ENCODE data around the gene OR5H6. TPM values are rescaled to one million over a fixed set of nuclear protein-coding genes. Genes with fewer than 3 reads are reported as not detected.
A peak's percentile ranks its signal among the peaks of the same experiment; 100 is the strongest.
"Not testable (repeated sequence)": the region's sequence is repeated elsewhere in the genome, so short reads cannot be mapped to it uniquely, and the experiment has no call there.

OR5H6 gene
- total and polyA plus RNA-seq, 4 experiments from 2014 or later, result not detected

DNA sequence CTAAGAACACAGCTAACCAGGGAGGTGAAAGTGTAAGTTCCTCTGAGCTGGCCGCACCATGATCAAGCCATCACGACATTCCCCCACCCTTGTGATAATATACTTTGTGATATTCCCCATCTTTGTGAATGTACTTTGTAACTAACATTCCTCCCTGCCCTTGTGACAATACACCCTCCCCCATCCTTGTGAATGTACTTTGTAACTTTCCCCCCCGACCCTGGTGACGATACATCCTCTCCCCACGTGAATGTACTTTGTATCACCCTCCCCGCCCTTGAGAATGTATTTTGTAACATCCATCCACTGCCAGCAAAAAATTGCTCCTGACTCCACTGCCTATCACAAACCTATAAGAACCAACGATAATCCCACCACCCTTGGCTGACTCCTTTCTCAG is 20.2 kb upstream of the OR5H6 start:
- H3K4me3 Mint-ChIP-seq, result no peak overlapping the region
- intact Hi-C loops (cut with micrococcal nuclease), result no loop called here
- CTCF ChIA-PET (ENCODE audit: partially characterized antibody), result no interaction called here

DNA sequence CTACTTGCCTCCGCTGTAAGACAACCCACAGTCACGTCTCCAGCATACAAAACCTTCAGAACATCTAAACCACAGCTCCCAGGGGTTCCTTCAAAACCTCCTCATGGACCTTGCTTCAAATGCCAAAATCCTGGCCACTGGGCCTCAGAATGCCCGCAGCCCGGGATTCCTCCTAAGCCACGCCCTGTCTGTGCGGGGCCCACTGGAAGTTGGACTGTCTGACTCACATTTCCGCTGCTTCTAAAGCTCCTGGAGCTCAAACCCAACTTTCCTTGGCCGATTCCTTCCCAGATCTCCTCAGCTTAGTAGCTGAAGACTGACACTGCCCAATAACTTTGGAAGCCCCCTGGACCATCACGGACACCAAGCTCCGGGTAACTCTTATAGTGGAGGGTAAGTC is 17.9 kb upstream of the OR5H6 start:
- H3K27me3 Mint-ChIP-seq, result peaks cover 8% of the 10 kb centered on the region in 2 donors
- no peaks in the 10 kb centered on the region for H3K9me3 ChIP-seq (ENCODE audit: control insufficient read depth in 1 of 2, low read length in 2 of 2)
- no peaks in the 10 kb centered on the region for H3K36me3 Mint-ChIP-seq
- POLR2A ChIA-PET (ENCODE audit: partially characterized antibody), result no interaction called here
- H3K4me1 ChIP-seq (ENCODE audit: insufficient read depth, low read length), result no peaks in the 10 kb centered on the region
- no peak overlapping the region for H3K27ac ChIP-seq (ENCODE audit: low read depth, low read length)
- H3K4me1 Mint-ChIP-seq, result no peaks in the 10 kb centered on the region
- no peak overlapping the region for H3K27ac Mint-ChIP-seq
- H3K4me3 Mint-ChIP-seq, result no peak overlapping the region
- H3K36me3 ChIP-seq (ENCODE audit: insufficient read depth, low read length), result no peaks in the 10 kb centered on the region
- no peak overlapping the region for H3K4me3 ChIP-seq (ENCODE audit: low read length in 2 of 2)
- CTCF ChIA-PET (ENCODE audit: partially characterized antibody), result no interaction called here
- no peaks in the 10 kb centered on the region for H3K27me3 ChIP-seq (ENCODE audit: insufficient read depth, low read length)
- intact Hi-C loops (cut with micrococcal nuclease), result no loop called here
- peaks cover 0 to 3% (median 0%) of the 10 kb centered on the region in 8 donors for H3K9me3 Mint-ChIP-seq
- DNase-seq, result no peak

More for the DNA sequence above, 20.2 kb upstream of the OR5H6 start:
- Mint-ChIP-seq H3K36me3 (no peaks in the 10 kb centered on the region), H3K27me3 (peaks cover 8% of the 10 kb centered on the region in 2 donors), H3K27ac (no peak overlapping the region), H3K9me3 (peaks cover 0 to 3% (median 0%) of the 10 kb centered on the region in 8 donors), H3K4me1 (no peaks in the 10 kb centered on the region)
- no peak overlapping the region for H3K4me3 ChIP-seq (ENCODE audit: low read length in 2 of 2)
- H3K36me3 ChIP-seq (ENCODE audit: insufficient read depth, low read length), result no peaks in the 10 kb centered on the region
- no peak overlapping the region for H3K27ac ChIP-seq (ENCODE audit: low read depth, low read length)
- H3K27me3 ChIP-seq (ENCODE audit: insufficient read depth, low read length), result no peaks in the 10 kb centered on the region
- H3K9me3 ChIP-seq (ENCODE audit: control insufficient read depth in 1 of 2, low read length in 2 of 2), result no peaks in the 10 kb centered on the region
- H3K4me1 ChIP-seq (ENCODE audit: insufficient read depth, low read length), result no peaks in the 10 kb centered on the region
- DNase-seq, result no peak
- POLR2A ChIA-PET (ENCODE audit: partially characterized antibody), result no interaction called here

- H3K4me3 ChIP-seq (ENCODE audit: low read length in 2 of 2); H3K9me3 ChIP-seq (ENCODE audit: control insufficient read depth in 1 of 2, low read length in 2 of 2); POLR2A ChIA-PET (ENCODE audit: partially characterized antibody); H3K4me1 ChIP-seq (ENCODE audit: insufficient read depth, low read length); H3K4me1 Mint-ChIP-seq; H3K27ac ChIP-seq (ENCODE audit: low read depth, low read length); H3K27me3 ChIP-seq (ENCODE audit: insufficient read depth, low read length); H3K36me3 Mint-ChIP-seq; H3K27me3 Mint-ChIP-seq; H3K36me3 ChIP-seq (ENCODE audit: insufficient read depth, low read length); intact Hi-C loops (cut with micrococcal nuclease); H3K4me3 Mint-ChIP-seq; CTCF ChIA-PET (ENCODE audit: partially characterized antibody); DNase-seq: not testable (repeated sequence)
- Mint-ChIP-seq H3K9me3 (peaks cover 0 to 12% (median 3%) of the 10 kb centered on the region in 8 donors), H3K27ac (peak overlapping the region in 1 of 7 donors; percentile 11)
Measured at GRCh38 chr3:98256026-98256425, 8.0 kb upstream of the OR5H6 start.

- Mint-ChIP-seq H3K9me3 (peaks cover 0 to 8% (median 4%) of the 10 kb centered on the region in 8 donors), H3K4me3 (no peak overlapping the region), H3K36me3 (no peaks in the 10 kb centered on the region), H3K27ac (no peak overlapping the region), H3K4me1 (no peaks in the 10 kb centered on the region), H3K27me3 (peaks cover 0 to 6% of the 10 kb centered on the region in 2 donors)
- Histone ChIP-seq H3K4me1 (ENCODE audit: insufficient read depth, low read length) (no peaks in the 10 kb centered on the region), H3K36me3 (ENCODE audit: insufficient read depth, low read length) (no peaks in the 10 kb centered on the region), H3K9me3 (ENCODE audit: control insufficient read depth in 1 of 2, low read length in 2 of 2) (no peaks in the 10 kb centered on the region), H3K27me3 (ENCODE audit: insufficient read depth, low read length) (no peaks in the 10 kb centered on the region), H3K4me3 (ENCODE audit: low read length in 2 of 2) (no peak overlapping the region), H3K27ac (ENCODE audit: low read depth, low read length) (no peak overlapping the region)
- POLR2A ChIA-PET (ENCODE audit: partially characterized antibody), result no interaction called here
- CTCF ChIA-PET (ENCODE audit: partially characterized antibody), result no interaction called here
- intact Hi-C loops (cut with micrococcal nuclease), result no loop called here
- DNase-seq, result no peak
Measured at GRCh38 chr3:98259707-98260106, 4.3 kb upstream of the OR5H6 start.

DNA sequence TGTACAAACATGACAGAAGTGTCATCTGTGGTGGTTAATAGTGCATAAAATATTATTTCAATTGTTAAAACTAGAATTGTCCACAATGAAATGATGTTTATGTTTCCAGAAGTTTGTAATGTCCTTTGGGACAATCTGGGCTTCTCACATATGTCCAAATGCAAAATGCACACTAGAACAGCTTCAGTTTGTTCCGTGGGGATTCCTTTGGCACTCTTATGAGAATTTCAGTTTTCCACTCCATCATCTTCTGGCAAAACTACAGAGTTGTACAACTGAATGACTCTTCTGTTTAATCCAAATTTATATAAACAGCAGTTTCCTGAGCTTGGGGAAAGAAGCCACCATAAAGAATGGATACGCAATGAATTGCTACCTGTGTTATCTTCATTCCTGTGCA is 2.0 kb upstream of the OR5H6 start:
- CTCF ChIA-PET (ENCODE audit: partially characterized antibody), result no interaction called here
- Mint-ChIP-seq H3K4me1 (no peaks in the 10 kb centered on the region), H3K27ac (no peak overlapping the region), H3K27me3 (peaks cover 0 to 8% of the 10 kb centered on the region in 2 donors), H3K36me3 (no peaks in the 10 kb centered on the region), H3K4me3 (no peak overlapping the region), H3K9me3 (peaks cover 0 to 8% (median 4%) of the 10 kb centered on the region in 8 donors)
- no peak for DNase-seq
- no peaks in the 10 kb centered on the region for H3K36me3 ChIP-seq (ENCODE audit: insufficient read depth, low read length)
- intact Hi-C loops (cut with micrococcal nuclease), result no loop called here
- H3K27me3 ChIP-seq (ENCODE audit: insufficient read depth, low read length), result no peaks in the 10 kb centered on the region
- H3K4me1 ChIP-seq (ENCODE audit: insufficient read depth, low read length), result no peaks in the 10 kb centered on the region
- POLR2A ChIA-PET (ENCODE audit: partially characterized antibody), result no interaction called here
- no peak overlapping the region for H3K4me3 ChIP-seq (ENCODE audit: low read length in 2 of 2)
- no peaks in the 10 kb centered on the region for H3K9me3 ChIP-seq (ENCODE audit: control insufficient read depth in 1 of 2, low read length in 2 of 2)
- no peak overlapping the region for H3K27ac ChIP-seq (ENCODE audit: low read depth, low read length)

GRCh38 chr3:98269846-98270245 is 5.8 kb downstream of the OR5H6 start:
- no peaks in the 10 kb centered on the region for H3K9me3 ChIP-seq (ENCODE audit: control insufficient read depth in 1 of 2, low read length in 2 of 2)
- DNase-seq, result no peak
- Mint-ChIP-seq H3K9me3 (peaks cover 3 to 29% (median 24%) of the 10 kb centered on the region in 8 donors), H3K27me3 (peaks cover 3 to 10% of the 10 kb centered on the region in 2 donors), H3K4me3 (no peak overlapping the region), H3K4me1 (no peaks in the 10 kb centered on the region), H3K36me3 (peaks cover 1 to 6% of the 10 kb centered on the region in 2 donors), H3K27ac (no peak overlapping the region)
- ChIA-PET POLR2A (ENCODE audit: partially characterized antibody) (no interaction called here), CTCF (ENCODE audit: partially characterized antibody) (interaction anchor here (1.4 kb wide), 1 partner anchor 550 kb away, joined by 3 read pairs; no protein-coding TSS in a partner anchor)
- H3K27ac ChIP-seq (ENCODE audit: low read depth, low read length), result no peak overlapping the region
- no peaks in the 10 kb centered on the region for H3K4me1 ChIP-seq (ENCODE audit: insufficient read depth, low read length)
- no peaks in the 10 kb centered on the region for H3K27me3 ChIP-seq (ENCODE audit: insufficient read depth, low read length)
- no peak overlapping the region for H3K4me3 ChIP-seq (ENCODE audit: low read length in 2 of 2)
- no peaks in the 10 kb centered on the region for H3K36me3 ChIP-seq (ENCODE audit: insufficient read depth, low read length)
- intact Hi-C loops (cut with micrococcal nuclease), result no loop called here

GRCh38 chr3:98272126-98272525 is 8.1 kb downstream of the OR5H6 start:
- H3K4me3 ChIP-seq (ENCODE audit: low read length in 2 of 2), result no peak overlapping the region
- CTCF ChIA-PET (ENCODE audit: partially characterized antibody), result no interaction called here
- Mint-ChIP-seq H3K4me1 (no peaks in the 10 kb centered on the region), H3K36me3 (peaks cover 1 to 6% of the 10 kb centered on the region in 2 donors), H3K9me3 (peaks cover 3 to 29% (median 24%) of the 10 kb centered on the region in 8 donors), H3K4me3 (no peak overlapping the region), H3K27me3 (peaks cover 3 to 8% of the 10 kb centered on the region in 2 donors), H3K27ac (no peak overlapping the region)
- DNase-seq, result no peak
- no peaks in the 10 kb centered on the region for H3K36me3 ChIP-seq (ENCODE audit: insufficient read depth, low read length)
- POLR2A ChIA-PET (ENCODE audit: partially characterized antibody), result no interaction called here
- intact Hi-C loops (cut with micrococcal nuclease), result no loop called here
- H3K9me3 ChIP-seq (ENCODE audit: control insufficient read depth in 1 of 2, low read length in 2 of 2), result no peaks in the 10 kb centered on the region
- no peaks in the 10 kb centered on the region for H3K27me3 ChIP-seq (ENCODE audit: insufficient read depth, low read length)
- H3K4me1 ChIP-seq (ENCODE audit: insufficient read depth, low read length), result no peaks in the 10 kb centered on the region
- no peak overlapping the region for H3K27ac ChIP-seq (ENCODE audit: low read depth, low read length)

GRCh38 chr3:98274914-98275313 is 10.9 kb downstream of the OR5H6 start:
- DNase-seq, result no peak
- ChIA-PET CTCF (ENCODE audit: partially characterized antibody) (no interaction called here), POLR2A (ENCODE audit: partially characterized antibody) (no interaction called here)
- Histone ChIP-seq H3K4me1 (ENCODE audit: insufficient read depth, low read length) (no peaks in the 10 kb centered on the region), H3K36me3 (ENCODE audit: insufficient read depth, low read length) (no peaks in the 10 kb centered on the region), H3K4me3 (ENCODE audit: low read length in 2 of 2) (no peak overlapping the region), H3K27ac (ENCODE audit: low read depth, low read length) (no peak overlapping the region), H3K27me3 (ENCODE audit: insufficient read depth, low read length) (no peaks in the 10 kb centered on the region), H3K9me3 (ENCODE audit: control insufficient read depth in 1 of 2, low read length in 2 of 2) (no peaks in the 10 kb centered on the region)
- H3K27me3 Mint-ChIP-seq, result peaks cover 3 to 8% of the 10 kb centered on the region in 2 donors
- H3K4me3 Mint-ChIP-seq, result no peak overlapping the region
- intact Hi-C loops (cut with micrococcal nuclease), result no loop called here
- H3K9me3 Mint-ChIP-seq, result peaks cover 0 to 18% (median 12%) of the 10 kb centered on the region in 8 donors
- no peak overlapping the region for H3K27ac Mint-ChIP-seq
- peaks cover 0 to 9% (median 3%) of the 10 kb centered on the region in 4 donors for H3K4me1 Mint-ChIP-seq
- H3K36me3 Mint-ChIP-seq, result peaks cover 1 to 5% of the 10 kb centered on the region in 2 donors
